ENCODE results near the gene AQP7. TPM values are rescaled to one million over a fixed set of nuclear protein-coding genes. Genes with fewer than 3 reads are reported as not detected.

AQP7 gene
- total RNA-seq, 2 donors from 2014 or later: 4.2 to 29.7 TPM

DNA sequence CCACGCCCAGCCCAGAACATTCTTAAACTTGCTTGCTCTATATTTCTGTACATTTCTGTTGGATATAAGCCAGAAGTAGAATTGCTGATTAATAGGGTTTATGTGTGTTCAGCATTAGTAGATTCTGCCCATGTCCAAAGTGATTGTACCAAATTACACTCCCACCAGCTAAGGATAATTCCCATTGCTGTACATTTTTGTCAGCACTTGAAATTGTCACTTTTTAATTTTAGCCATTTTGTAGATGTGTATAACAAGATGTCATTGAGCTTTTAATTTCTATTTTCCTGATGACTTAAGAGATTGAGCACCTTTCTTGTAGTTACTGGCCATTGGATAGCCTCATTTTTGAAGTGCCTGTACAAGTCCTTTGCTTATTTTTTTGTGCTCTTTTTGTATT lies 46.4 kb downstream of the AQP7 start:
- no peaks in the 10 kb centered on the region for H3K36me3 ChIP-seq (replicated peaks in 1 of 2; ENCODE audit: insufficient read depth in 1 of 2, low read depth in 2 of 2)
- H3K9me3 ChIP-seq: no peaks in the 10 kb centered on the region
- H3K4me3 ChIP-seq: no peak overlapping the region
- peaks cover 16% of the 10 kb centered on the region for H3K4me1 ChIP-seq
- DNase-seq (no peak), ATAC-seq (no peak)
- no peak overlapping the region for H3K27ac ChIP-seq
- intact Hi-C loops (cut with DNase I): no loop called here
- TF ChIP-seq, protein P1, sequence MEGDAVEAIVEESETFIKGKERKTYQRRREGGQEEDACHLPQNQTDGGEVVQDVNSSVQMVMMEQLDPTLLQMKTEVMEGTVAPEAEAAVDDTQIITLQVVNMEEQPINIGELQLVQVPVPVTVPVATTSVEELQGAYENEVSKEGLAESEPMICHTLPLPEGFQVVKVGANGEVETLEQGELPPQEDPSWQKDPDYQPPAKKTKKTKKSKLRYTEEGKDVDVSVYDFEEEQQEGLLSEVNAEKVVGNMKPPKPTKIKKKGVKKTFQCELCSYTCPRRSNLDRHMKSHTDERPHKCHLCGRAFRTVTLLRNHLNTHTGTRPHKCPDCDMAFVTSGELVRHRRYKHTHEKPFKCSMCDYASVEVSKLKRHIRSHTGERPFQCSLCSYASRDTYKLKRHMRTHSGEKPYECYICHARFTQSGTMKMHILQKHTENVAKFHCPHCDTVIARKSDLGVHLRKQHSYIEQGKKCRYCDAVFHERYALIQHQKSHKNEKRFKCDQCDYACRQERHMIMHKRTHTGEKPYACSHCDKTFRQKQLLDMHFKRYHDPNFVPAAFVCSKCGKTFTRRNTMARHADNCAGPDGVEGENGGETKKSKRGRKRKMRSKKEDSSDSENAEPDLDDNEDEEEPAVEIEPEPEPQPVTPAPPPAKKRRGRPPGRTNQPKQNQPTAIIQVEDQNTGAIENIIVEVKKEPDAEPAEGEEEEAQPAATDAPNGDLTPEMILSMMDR (IDR thresholded peaks at IDR 0.05): no peak
- TF ChIP-seq POLR2A (IDR thresholded peaks at IDR 0.05): no peak
- WGBS, 2 donors: 92 to 100% methylated on average over 1 of the region's 1 CpG
- no peaks in the 10 kb centered on the region for H3K27me3 ChIP-seq

DNA sequence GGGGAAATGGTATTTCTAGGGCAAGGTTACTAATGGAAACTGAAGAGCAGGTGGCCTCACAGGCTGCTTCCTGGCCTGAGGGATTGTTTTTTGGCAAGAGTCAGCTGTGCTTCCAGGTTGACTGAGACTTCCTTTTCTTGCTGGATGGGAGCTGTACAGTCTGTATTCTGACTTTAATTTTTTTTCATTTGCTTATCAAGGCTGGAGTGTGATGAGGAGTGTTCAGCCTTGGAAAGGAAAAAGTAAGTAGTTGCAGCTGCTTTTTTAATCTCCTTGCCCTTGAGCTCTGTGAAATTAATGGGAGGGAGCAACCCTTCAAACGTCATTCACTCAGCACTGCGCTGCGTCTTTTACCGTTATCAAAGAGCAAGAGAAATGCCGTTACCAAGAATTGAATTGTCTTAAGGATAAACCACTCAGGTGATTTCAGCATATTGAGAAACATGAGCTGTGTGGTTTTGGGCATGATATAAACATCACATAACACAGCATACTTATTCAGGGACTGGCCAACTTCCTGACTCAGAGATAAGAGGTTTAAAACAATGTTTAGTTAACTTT lies 47.6 kb downstream of the AQP7 start:
- WGBS, 2 donors: 40 to 66% methylated on average over 5 of the region's 5 CpGs

DNA sequence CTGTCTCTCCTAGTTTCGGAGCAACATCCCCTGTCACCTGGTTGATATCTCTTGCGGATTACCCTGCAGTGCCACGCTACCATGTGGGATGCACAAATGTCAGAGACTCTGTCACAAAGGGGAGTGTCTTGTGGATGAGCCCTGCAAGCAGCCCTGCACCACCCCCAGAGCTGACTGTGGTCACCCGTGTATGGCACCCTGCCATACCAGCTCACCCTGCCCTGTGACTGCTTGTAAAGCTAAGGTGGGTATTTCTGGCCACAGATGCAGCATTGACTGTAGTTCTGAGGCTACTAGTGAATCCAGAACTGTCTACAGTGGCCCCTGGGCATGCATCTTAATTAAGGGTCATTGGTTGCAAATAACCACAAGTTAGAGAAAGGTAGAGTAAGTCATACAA lies 50.8 kb downstream of the AQP7 start:
- no peaks in the 10 kb centered on the region for H3K9me3 ChIP-seq
- H3K36me3 ChIP-seq (replicated peaks in 1 of 2; ENCODE audit: insufficient read depth in 1 of 2, low read depth in 2 of 2): peaks cover 0 to 13% of the 10 kb centered on the region in 2 donors
- no peaks in the 10 kb centered on the region for H3K27me3 ChIP-seq
- DNase-seq (no peak), ATAC-seq (no peak)
- H3K4me3 ChIP-seq: no peak overlapping the region
- TF ChIP-seq POLR2A (IDR thresholded peaks at IDR 0.05): no peak
- TF ChIP-seq, protein P1 (IDR thresholded peaks at IDR 0.05): no peak
- H3K27ac ChIP-seq: no peak overlapping the region
- WGBS, 2 donors: 90 to 92% methylated on average over 4 of the region's 4 CpGs
- intact Hi-C loops (cut with DNase I): no loop called here
- H3K4me1 ChIP-seq: peaks cover 16% of the 10 kb centered on the region

More for the DNA sequence above, 47.6 kb downstream of the AQP7 start:
- no peak for TF ChIP-seq POLR2A (IDR thresholded peaks at IDR 0.05)
- TF ChIP-seq, protein P1 (IDR thresholded peaks at IDR 0.05): no peak
- Histone ChIP-seq H3K4me3 (no peak overlapping the region), H3K27me3 (no peaks in the 10 kb centered on the region), H3K36me3 (replicated peaks in 1 of 2; ENCODE audit: insufficient read depth in 1 of 2, low read depth in 2 of 2) (no peaks in the 10 kb centered on the region), H3K4me1 (peaks cover 16% of the 10 kb centered on the region), H3K9me3 (no peaks in the 10 kb centered on the region), H3K27ac (peak overlapping the region in 2 of 4 donors; percentile 38 to 47)
- ATAC-seq: peak; percentile 62
- intact Hi-C loops (cut with DNase I): no loop called here
- peak in 1 of 4 donors; percentile 25 for DNase-seq

DNA sequence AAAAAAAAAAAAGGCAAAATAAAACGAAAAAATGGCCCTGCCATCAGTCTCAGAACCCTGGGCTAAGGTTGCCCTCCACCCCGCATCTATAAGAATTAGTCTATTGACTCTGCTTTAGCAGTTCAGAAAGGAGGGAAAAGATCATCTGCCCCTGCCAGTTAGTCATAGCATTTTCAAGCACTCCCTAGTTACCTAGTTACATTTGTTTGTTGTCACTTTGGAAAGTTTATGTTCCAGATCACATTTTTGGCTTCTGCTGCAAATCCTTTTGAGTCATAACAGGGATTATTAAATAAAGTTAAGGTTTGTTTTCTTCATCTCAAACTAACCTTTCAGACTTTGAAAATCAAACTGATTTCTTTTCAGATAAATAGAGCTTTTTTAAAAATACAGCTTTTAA lies 52.1 kb downstream of the AQP7 start:
- no peak overlapping the region for H3K4me3 ChIP-seq
- WGBS, 2 donors: 73 to 75% methylated on average over 2 of the region's 2 CpGs
- DNase-seq: peak in 1 of 4 donors; percentile 5
- peaks cover 16% of the 10 kb centered on the region for H3K4me1 ChIP-seq
- intact Hi-C loops (cut with DNase I): no loop called here
- H3K36me3 ChIP-seq (replicated peaks in 1 of 2; ENCODE audit: insufficient read depth in 1 of 2, low read depth in 2 of 2): peaks cover 0 to 24% of the 10 kb centered on the region in 2 donors
- ATAC-seq: peak; percentile 62
- no peak overlapping the region for H3K27ac ChIP-seq
- H3K27me3 ChIP-seq: no peaks in the 10 kb centered on the region
- no peaks in the 10 kb centered on the region for H3K9me3 ChIP-seq
- TF ChIP-seq POLR2A (IDR thresholded peaks at IDR 0.05): no peak
- TF ChIP-seq, protein P1 (IDR thresholded peaks at IDR 0.05): no peak

DNA sequence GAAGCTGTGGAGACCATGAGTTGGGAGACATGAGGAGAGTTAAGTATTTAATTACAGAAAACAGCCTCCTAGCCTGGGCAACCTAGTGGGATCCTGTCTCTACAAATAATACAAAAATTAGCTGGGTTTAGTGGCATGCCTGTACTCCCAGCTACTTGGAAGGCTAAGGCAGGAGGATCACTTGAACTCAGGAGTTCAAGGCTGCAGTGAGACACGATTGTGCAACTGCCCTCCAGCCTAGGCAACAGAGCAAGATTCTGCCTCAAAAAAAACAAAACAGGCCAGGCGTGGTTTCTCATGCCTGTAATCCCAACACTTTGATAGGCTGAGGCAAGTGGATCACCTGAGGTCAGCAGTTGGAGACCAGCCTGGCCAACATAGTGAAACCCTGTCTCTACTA lies 52.6 kb downstream of the AQP7 start:
- Histone ChIP-seq H3K4me1 (peaks cover 10% of the 10 kb centered on the region), H3K27ac (no peak overlapping the region), H3K27me3 (no peaks in the 10 kb centered on the region), H3K4me3 (no peak overlapping the region), H3K36me3 (replicated peaks in 1 of 2; ENCODE audit: insufficient read depth in 1 of 2, low read depth in 2 of 2) (peaks cover 0 to 24% of the 10 kb centered on the region in 2 donors), H3K9me3 (no peaks in the 10 kb centered on the region)
- no peak for ATAC-seq
- intact Hi-C loops (cut with DNase I): no loop called here
- no peak for DNase-seq
- 86 to 88% methylated on average over 2 of the region's 2 CpGs for WGBS, 2 donors
- no peak for TF ChIP-seq POLR2A (IDR thresholded peaks at IDR 0.05)
- TF ChIP-seq, protein P1 (IDR thresholded peaks at IDR 0.05): no peak
